GM21360 (cell line): ENCODE results near the gene KISS1R.

Experiments used
- ATAC-seq: cut with Tn5 transposase; IDR thresholded peaks from one replicate; pipeline ENCODE4 v1.9.1; 2021; ENCODE audit warnings: mild to moderate bottlenecking, moderate library complexity; ENCODE audit not compliant: unreplicated experiment

The KISS1R gene

DNA sequence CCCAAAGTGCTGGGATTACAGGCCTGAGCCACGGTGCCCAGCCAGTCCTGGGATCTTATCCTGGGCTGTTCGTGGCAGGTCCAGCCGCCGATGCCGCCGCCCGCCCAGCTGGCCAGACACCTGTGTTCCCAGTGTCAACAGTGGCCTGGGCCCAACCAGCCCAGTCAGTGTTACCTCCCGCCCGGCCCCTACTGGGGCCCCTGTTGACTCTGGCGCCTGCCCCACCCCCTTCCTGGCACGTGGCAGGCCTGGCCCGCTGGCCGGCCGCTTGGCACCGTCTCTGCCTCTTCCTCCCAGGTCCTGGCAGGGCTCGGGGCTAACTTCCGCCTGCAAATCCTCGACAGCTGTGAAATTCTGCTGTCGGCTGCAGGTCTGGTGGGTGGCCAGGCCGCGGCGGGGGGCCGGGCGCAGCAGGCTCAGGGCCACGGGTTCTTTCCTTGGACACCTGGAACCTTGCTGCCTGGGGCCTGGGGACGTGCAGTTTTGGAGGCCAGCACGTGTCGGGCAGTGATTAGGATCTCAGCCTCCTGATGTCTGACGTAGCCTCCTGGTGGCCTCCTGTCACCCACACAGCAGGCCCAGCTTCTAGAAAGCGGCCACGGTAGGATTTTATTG is 17.8 kb downstream of the KISS1R start:
- no peak for ATAC-seq

- no peak for ATAC-seq
Observed at GRCh38 chr19:936175-936546, 19.0 kb downstream of the KISS1R start.

DNA sequence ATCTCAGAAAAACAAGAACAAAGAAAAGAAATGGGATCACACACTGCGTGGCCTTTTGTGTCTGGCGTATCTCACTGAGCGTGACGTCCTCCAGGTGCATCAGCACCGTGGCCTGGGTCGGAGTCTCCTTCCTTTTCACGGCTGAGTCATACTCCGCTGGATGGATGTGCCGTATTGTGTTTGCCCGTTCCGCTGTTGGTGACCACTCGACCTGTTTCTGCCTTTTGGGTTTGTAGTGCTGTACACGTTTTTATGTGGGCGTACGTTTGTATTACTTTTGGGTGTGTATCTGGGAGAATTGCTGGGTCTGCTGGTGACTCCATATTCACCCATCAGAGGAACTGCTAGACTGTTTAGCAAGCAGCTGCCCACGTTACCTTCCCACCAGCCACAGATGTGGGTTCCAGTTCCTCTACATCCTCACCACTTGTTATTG is 20.1 kb downstream of the KISS1R start:
- ATAC-seq: no peak

DNA sequence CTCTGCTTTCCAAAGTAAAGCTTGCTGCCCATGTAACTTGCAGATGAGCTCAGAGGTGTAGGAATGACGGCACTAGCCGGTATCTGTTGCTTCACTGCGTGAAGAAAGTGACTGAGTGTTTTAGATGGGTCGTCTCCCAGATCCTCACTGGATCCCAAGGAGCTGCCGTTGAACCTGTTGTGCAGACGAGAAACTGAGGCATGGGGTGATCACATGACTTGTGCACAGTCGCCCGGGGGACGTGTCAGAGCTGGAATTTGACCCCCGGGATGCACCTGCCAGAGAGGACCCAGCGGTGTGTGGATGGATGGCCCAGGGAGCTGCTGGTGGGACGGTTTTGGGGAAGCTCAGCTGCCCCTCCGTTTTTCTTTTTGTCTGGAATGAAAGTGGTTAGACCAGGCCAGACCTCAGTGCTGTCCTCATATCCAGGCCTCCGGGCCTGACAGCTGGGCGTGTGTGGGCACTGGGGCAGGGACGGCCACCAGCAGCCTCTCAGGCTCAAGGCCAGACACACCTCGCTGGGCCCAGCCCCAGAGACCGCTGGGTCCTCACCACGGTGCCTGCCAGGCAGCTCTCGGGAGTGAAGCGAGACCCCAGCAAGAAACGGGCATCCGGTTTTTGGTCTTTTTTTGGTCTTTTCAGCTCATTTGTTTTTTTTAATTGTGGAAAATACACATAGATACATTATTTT is 21.2 kb downstream of the KISS1R start:
- ATAC-seq: no peak

DNA sequence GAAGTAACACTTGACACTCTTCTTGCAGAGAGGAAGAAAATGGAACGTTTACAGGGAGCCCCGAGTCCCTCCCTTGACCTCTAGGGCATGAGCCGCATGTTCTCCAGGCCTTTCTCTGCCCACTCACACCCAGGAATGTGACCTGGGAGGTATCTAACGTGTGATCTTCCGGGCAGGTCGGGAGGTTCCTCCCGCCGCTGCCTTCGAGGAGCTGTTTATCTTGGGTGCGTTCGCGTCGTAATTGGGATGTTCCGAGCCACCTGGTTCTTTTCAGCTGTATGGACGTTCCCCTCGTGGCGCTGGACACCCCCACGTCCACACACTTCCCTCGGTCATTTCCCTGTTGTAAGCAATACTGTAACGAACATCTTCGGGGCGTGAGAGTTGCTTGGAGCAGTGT is 22.3 kb downstream of the KISS1R start:
- no peak for ATAC-seq

DNA sequence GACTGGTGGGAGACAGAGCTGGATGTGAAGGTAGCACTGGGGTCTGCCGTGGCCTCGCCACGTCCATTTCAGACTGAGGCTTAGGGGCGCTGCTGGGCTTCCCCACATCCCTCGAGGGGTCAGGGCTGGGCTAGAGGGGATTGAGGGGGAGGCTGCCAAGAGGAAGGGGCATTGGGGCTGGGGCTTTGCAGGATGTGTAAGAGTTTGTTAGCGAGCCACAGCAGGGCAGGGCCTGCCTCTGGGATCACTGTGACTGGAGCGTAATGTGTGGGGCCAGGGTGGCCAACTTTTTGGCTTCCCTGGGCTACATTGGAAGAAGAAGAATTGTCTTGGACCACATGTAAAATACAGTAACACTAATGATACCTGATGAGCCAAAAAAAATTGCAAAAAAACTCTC is 22.8 kb downstream of the KISS1R start:
- no peak for ATAC-seq

DNA sequence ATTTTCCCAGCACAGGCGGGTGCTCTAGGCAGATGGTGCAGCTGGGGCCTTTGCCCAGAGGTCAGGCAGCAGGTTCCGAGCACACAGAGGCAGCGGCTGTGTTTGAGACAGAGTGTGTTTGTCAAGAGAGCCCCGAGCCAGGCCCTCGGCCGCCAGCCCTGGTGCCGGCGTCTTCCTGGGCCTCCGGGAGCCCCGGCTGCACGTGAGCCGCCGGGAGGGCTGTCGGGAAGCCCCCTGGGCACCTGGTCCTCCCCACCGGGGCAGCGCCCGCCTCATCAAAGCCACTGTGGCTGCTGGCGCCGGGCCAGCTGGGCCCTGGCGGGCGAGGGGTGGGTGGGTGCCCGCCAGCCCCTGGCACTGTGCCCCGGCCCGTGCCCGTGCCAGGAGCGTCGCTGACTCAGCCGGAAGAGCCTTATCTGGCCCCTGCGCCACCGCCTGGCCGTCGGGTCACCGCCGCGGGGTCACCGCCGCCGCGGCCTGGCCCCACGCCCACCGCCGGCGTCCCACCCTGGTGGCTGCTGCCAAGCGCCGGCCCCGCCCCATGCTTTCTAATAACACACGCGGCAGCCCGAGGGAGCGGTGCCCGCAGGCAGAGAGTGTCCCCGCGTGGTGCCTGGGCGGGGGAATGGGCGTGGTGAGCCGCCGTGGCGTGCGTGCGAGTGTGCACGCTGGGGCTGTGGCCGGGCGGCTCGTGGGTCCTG is 23.6 kb downstream of the KISS1R start:
- peak; percentile 39 for ATAC-seq

DNA sequence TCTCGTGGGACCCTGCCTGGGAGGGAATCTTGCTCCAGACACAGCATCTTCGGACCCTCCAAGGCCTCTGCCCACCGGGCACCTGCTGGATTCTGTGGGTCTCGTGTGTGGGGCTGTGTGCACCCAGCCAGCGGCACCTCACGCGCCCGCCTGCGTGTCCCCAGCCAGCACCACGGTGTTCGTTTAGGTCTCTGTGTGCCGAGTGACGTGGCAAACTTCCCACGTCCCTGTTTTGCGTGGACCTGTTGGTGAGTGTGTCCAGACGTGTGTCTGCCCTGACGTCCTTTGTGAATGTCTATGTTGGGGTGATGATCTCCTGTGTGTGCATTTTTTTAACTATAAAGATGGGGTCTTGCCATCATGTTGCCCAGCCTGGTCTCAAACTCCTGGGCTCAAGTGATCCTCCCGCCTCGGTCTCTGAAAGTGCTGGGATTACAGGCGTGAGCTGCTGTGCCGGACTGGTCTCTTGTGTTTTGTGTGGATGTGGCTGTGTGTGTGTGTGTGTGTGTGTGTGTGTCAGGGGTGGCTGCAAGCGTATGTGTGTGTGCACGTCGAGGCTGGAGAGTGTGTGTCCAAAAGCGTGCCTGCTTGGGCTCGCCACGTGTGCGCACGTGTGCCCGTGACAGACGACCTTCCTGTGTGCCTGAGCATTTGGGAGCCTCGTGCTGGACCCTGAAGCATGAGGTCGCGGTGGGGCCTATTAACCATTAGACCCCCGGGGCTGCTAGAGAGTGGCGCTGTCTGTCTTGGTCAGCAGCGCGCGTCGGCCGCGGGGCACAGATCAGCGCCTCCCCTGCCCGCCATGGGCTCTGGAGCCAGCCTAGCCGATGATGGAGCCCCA is 24.4 kb downstream of the KISS1R start:
- ATAC-seq: no peak

DNA sequence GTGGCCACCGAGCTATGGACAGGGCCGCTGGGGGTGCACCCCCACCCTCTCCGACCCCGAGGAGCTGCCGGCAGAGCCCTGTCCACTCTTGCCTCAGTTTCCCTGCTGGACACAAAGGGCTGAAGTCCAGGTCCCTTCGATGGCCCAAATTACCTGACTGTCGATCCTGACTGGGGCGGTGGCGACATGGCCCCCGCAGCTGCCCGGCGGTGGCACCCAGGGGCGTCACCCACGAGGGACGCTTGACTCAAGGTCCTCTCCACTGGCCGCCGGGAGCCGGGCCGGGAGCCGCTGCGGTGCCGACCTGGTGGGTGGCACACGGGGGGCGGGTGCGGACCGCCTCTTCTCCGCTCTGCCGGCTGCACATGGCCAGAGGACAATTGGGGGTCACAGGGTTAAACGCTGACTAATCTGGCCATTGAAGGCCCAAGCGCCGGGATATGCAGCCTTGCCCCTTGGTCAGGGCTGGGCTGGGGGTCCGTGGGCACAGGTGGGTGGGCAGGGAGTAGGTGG is 25.1 kb downstream of the KISS1R start:
- no peak for ATAC-seq

DNA sequence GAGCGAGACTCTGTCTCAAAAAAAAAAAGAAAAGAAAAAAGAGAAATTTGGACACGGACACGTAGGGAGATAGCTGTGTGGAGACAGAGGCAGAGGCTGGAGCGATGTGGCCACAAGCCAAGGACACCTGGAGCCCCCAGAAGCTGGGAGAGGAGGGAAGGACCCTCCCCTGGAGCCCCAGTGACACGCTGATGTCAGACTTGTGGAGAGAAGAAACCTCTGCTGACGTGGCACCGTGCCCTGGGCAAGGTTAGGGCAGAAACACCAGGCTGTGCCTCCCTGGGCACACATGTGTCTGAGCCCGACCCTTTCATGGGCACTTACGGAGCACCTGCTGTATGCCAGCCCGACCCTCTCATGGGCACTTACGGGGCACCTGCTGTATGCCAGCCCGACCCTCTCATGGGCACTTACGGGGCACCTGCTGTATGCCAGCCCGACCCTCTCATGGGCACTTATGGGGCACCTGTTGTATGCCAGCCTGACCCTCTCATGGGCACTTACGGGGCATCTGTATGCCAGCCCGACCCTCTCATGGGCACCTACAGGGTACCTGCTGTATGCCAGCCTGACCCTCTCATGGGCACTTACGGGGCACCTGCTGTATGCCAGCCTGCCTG is 26.5 kb downstream of the KISS1R start:
- ATAC-seq: no peak

GRCh38 chr19:944171-944567 is 27.0 kb downstream of the KISS1R start:
- no peak for ATAC-seq

- no peak for ATAC-seq
Observed at GRCh38 chr19:944663-945241, 27.6 kb downstream of the KISS1R start.

- ATAC-seq: no peak
Observed at GRCh38 chr19:945401-946252, 28.5 kb downstream of the KISS1R start.

DNA sequence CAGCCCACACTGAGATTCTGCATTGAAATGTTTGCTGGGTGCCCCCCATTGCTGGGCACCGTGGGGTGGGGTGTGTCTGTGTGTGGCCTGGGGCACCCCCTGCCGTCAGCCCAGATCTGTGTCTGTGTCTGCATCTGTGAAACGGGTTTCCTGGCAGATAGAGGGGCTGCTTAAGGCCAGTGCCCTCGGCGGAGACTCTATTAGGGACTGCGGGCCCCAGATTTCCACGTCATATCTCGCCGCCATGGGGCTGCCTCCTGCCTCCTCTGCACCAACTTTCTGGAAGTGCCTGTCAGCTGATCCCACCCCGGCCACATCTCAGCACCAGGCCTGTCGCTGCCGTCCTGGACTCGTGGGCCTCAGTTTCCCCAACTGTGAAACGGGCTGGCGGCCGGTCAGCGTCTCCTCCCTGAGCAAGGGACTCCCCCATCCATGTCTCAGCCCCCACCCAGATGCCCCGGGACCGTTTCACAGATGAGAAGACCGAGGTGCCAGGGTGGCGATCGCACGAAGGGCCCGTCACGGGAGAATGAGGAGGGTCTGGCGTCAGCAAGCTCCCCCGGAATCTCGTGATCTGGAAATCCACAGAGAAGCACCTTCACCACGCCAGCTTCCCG is 30.1 kb downstream of the KISS1R start:
- ATAC-seq: peak; percentile 15

- ATAC-seq: peak; percentile 68
Observed at GRCh38 chr19:947707-948539, 30.8 kb downstream of the KISS1R start.

- ATAC-seq: no peak
Observed at GRCh38 chr19:948842-949496, 31.8 kb downstream of the KISS1R start.

DNA sequence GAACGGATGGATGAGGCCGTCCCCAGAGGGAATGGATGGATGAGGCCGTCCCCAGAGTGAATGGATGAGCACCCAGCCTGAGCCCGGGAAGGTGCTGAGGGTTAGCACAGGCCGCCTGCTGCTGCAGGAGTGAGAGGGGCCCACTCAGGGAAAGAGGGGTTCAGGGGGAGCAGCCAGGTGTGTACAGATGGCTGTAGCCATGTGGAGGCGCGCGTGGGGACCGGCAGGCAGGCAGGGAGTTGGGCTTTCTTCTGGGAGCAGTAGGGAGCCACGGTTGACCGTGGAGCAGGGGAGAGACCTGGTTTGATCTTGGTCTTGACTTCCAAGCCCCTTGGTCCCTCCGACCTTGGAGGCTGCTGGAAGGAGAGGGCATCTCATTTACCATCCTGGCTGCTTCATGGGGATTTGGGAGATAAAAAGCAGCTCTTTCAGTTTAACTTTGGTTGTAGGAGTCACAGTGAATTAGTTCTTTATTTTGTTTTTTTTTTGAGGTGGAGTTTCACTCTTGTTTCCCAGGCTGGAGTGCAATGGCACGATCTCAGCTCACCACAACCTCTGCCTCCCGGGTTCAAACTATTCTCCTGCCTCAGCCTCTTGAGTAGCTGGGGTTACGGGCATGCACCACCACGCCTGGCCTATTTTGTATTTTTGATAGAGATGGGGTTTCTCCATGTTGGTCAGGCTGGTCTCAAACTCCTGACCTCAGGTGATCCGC is 33.4 kb downstream of the KISS1R start:
- ATAC-seq: no peak
